Retinal pigment epithelial cell (primary cell): Measurements from ENCODE around the gene KCTD3.
A peak's percentile ranks its signal among the peaks of the same experiment; 100 is the strongest.

Experiments
- DNase-seq: peaks from one replicate; pipeline ENCODE4 v3.0.0-alpha.2; 2010; ENCODE audit warnings: low read depth
- H3K4me3 ChIP-seq: 2 replicates; pipeline ENCODE4 v1.5.1; 2011; ENCODE audit warnings: mild to moderate bottlenecking, low read length, control low read depth, moderate library complexity
- CTCF ChIP-seq: conservative IDR thresholded peaks from 2 replicates; pipeline ENCODE4 v1.5.1; 2011; ENCODE audit warnings: low read depth, low read length, control low read depth, inconsistent platforms

Gene KCTD3

DNA sequence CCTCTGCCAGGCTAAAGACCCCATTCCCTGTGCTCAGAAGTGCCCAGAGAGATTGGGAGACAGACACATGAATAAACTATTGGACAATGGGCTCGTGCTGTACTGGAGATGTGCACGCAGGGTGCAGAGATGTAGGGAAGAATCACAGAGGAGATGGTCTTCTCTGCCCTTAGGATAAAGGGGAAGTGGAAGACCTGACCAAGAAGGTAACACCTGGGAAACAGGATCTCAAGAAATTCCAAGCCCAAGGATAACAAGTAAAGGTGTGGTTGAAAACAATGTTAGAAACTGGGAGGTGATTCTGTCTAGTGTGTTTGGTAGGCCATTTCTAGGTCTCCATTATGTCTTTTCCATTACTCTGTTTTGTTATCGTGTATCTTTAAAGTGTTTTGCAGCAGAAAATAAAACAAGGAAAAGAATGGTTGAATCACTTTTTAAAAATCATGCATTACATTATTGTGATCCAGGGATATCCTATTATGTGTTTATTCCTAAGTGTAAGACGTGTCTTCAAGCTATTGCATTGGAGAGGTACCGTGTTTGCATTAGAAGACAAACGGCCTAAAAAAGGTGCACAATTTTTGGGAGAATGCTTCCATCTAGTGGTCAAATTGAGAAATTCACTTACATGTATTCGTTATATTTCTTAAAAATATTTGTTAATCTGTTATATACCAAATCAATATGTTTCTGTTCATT, 40.8 kb upstream of the KCTD3 start:
- no peak for DNase-seq
- TF ChIP-seq CTCF, result peak; percentile 50

DNA sequence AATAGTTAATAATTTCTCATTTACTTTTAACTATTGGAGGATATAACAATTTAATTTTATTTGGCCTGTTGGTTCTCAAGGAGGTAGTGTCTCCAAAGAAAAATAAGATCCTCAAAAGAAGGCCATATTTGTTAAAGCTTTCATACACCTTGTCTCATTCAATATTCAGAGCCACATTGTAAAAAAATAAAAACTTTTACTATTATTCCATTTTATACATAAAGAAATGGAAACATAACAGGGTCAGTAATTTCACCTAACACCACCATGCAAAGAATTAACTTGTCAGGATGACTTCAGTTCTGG, 40.3 kb upstream of the KCTD3 start:
- TF ChIP-seq CTCF, result no peak
- DNase-seq, result no peak

More for the DNA sequence above, 40.8 kb upstream of the KCTD3 start:
- no peak overlapping the region for H3K4me3 ChIP-seq

DNA sequence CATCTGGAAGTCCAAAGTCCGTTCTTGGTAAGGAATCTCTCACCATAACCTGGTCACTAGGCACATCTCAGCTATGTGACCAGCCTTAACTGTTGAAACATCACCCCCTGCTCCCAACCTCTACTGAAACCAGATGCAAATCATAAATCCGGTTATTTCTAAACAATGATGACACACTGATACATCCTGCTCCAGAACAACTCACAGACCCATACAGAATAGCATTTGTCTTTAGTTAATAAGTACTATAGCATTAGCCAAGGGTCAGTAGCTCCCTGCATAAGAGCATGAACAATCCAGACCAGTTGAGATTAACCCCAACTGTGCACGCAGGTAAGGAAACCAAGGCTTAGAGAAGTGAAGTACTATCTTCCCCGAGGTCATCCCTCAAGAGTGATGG, 38.0 kb upstream of the KCTD3 start:
- TF ChIP-seq CTCF, result no peak
- no peak for DNase-seq
- no peak overlapping the region for H3K4me3 ChIP-seq

More for the DNA sequence above, 40.3 kb upstream of the KCTD3 start:
- no peak overlapping the region for H3K4me3 ChIP-seq

DNA sequence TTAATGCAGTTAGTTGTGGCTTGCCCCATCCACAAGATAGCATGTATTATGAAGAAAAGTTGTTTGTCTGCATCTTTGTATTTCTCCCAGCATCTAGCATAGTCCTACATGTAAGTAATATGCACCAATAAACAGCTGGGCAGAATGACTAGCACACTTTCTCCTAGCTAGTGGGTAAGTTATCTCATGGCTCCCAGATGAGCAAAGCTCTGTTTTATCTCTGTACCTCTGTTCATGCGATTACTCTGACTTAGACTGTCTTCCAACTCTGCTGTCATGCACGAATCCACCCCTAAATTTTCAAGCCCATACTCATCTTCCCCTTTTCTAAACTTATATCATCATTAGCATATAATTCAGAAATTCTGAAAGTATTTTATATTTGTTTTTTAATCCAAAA, 37.5 kb upstream of the KCTD3 start:
- no peak for TF ChIP-seq CTCF
- DNase-seq, result no peak
- H3K4me3 ChIP-seq, result no peak overlapping the region

GRCh38 chr1:215530401-215530984, 36.6 kb upstream of the KCTD3 start:
- no peak for DNase-seq
- no peak for TF ChIP-seq CTCF
- H3K4me3 ChIP-seq, result no peak overlapping the region

DNA sequence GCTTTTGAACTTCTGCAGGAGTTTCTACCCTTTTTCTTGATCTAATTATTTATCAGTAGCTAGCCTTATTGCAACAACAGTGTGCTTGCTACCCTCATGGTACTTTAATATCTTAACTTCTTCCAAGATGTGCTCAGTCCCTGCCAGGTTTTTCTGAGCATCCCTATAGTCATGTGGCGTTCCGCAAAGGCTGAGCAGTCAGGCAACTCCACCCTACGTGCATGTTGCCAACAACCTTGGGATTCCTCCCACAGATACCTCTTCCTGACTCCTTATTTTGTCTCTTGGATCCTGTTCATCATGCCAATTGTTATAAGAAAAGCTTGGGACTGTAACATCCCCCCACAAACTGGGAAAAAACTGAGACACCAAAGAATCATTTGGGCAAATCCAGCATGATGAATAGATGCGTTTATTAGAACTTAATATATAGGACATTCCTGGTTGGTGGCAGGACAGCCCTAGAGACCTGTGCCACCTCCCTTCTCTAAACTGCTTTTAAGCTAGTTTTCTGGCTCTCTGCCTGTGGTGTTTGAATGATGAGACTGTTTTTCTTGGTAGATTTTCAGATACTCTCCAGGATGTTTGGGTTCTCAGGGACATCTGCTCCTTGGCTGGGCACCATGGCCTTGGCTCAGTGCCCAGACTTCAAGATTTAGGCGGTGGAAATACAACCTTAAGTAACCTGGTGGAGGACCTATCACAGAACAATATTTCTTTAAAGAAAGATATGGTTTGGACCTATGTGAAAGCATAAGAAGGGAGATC, 27.1 kb upstream of the KCTD3 start:
- no peak for DNase-seq
- H3K4me3 ChIP-seq, result no peak overlapping the region
- TF ChIP-seq CTCF, result no peak
